Psoas muscle (tissue), 8 donors: ENCODE data around the gene OTUD3. TPM values are rescaled to one million over a fixed set of nuclear protein-coding genes. Genes with fewer than 3 reads are reported as not detected.

Experiments
- ATAC-seq, 4 donors: fragments of 200-7000 bp; cut with Tn5 transposase; one replicate each; pipeline ENCODE4 v1.9.1; 2020; ENCODE audit warnings: moderate library complexity in 3 of 4, mild to moderate bottlenecking in 2 of 4
- DNase-seq, 2 donors: peaks; one replicate each; pipeline ENCODE4 v3.0.0-alpha.2; 2020
- H3K27ac ChIP-seq: fragments of 200-600 bp; one replicate; pipeline ENCODE4 v1.8.0; 2022
- H3K27me3 ChIP-seq, 3 donors: fragments of 200-600 bp in 1 of 3; one replicate each; pipeline versions ENCODE4 v1.6.1 to v1.8.0; 2013 to 2022; ENCODE audit warnings: low read length in 2 of 3, mild to moderate bottlenecking in 2 of 3, moderate library complexity in 1 of 3; ENCODE audit not compliant: insufficient read depth in 3 of 3
- H3K36me3 ChIP-seq, 2 donors: fragments of 200-600 bp in 1 of 2; one replicate each; pipeline versions ENCODE4 v1.6.1 to v1.8.0; 2013 to 2022; ENCODE audit warnings: low read depth in 1 of 2, mild to moderate bottlenecking in 1 of 2, moderate library complexity in 1 of 2; ENCODE audit not compliant: insufficient read depth in 1 of 2
- H3K4me1 ChIP-seq: fragments of 200-600 bp; one replicate; pipeline ENCODE4 v1.8.0; 2022
- H3K4me3 ChIP-seq: fragments of 200-600 bp; one replicate; pipeline ENCODE4 v1.8.0; 2022; ENCODE audit warnings: mild to moderate bottlenecking
- H3K9me3 ChIP-seq: fragments of 200-600 bp; one replicate; pipeline ENCODE4 v1.8.0; 2022
- WGBS, 3 donors: extraction: QIAGEN DNeasy Blood & Tissue Kit; methylation state at CpG; one replicate each; pipeline versions ENCODE4 v1.1.6 to v1.1.7; 2013; 5-methylcytosine and 5-hydroxymethylcytosine counted together
- intact Hi-C, 2 donors: fragments of 100-400 bp; cut with DNase I; formaldehyde crosslinking; loops; one replicate each; pipeline versions ENCODE4 v1.11.0 to v1.14.2; 2022
- polyA plus RNA-seq, 3 donors: library from polyadenylated mRNA; stranded (reverse); fragments of 200-250 nt; gene quantifications; one replicate each; pipeline ENCODE4 v1.2.3, GENCODE V29; 2013
- total RNA-seq, 4 donors: library from RNA; stranded (reverse); fragmentation: NEBNext Ultra II Directional in 2 of 4; extraction: Animal tissue kit (Norgen Biotek cat#: 25700) in 2 of 4; gene quantifications; one replicate each; pipeline versions ENCODE4 v1.2.1 to v1.2.4, GENCODE V29; 2021 to 2023
- TF ChIP-seq, protein P1 (sequence below): fragments of 200-600 bp; IDR thresholded peaks from one replicate; pipeline ENCODE4 v1.8.0; 2022; ENCODE audit warnings: antibody characterized with exemption
- donor health status: healthy with polysubstance abuse.
- donor health status: DM: no; HTN: no; CAD: no; lungs with moderate emphysema.
- donor health status: Bipolar disorder and iron deficiency.
- donor health status: healthy.
- donor health status: DM: yes; HTN: yes; CAD: no.
- donor health status: DM: no; HTN: no; CAD: no.
- donor health status: DM: no; HTN: no; CAD: no.
- donor health status: DM: yes; HTN: yes; CAD: no.

The OTUD3 gene
- total and polyA plus RNA-seq, 7 donors = 2.3 to 7.6 (median 6.1) TPM

DNA sequence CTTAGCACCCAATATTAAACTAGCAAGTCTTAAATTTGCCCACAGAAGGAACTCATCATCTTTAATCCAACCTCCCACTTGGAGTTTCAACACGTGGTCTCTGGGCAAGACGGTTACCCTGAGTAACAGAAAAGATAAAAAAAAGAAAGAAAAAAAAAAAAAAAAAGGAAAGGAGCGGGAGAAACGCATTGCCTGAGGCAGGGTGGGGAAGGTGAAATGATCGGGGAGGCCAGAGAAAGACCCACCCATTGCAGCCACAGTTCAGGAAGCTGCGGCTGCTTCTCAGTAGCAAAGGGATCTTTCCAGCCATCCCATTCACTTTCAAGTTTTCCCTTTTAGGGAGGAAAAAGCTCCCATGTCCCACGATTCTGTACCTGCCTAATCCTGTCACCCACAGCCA is 32.0 kb upstream of the OTUD3 start:
- Histone ChIP-seq H3K4me1 (no peaks in the 10 kb centered on the region), H3K4me3 (no peak overlapping the region), H3K9me3 (no peaks in the 10 kb centered on the region), H3K27ac (no peak overlapping the region), H3K36me3 (no peaks in the 10 kb centered on the region), H3K27me3 (peaks cover 0 to 7% (median 0%) of the 10 kb centered on the region in 3 donors)
- WGBS, 3 donors = 50 to 59% (median 55%) methylated on average over 7 of the region's 7 CpGs
- no peak for DNase-seq
- TF ChIP-seq, protein P1, sequence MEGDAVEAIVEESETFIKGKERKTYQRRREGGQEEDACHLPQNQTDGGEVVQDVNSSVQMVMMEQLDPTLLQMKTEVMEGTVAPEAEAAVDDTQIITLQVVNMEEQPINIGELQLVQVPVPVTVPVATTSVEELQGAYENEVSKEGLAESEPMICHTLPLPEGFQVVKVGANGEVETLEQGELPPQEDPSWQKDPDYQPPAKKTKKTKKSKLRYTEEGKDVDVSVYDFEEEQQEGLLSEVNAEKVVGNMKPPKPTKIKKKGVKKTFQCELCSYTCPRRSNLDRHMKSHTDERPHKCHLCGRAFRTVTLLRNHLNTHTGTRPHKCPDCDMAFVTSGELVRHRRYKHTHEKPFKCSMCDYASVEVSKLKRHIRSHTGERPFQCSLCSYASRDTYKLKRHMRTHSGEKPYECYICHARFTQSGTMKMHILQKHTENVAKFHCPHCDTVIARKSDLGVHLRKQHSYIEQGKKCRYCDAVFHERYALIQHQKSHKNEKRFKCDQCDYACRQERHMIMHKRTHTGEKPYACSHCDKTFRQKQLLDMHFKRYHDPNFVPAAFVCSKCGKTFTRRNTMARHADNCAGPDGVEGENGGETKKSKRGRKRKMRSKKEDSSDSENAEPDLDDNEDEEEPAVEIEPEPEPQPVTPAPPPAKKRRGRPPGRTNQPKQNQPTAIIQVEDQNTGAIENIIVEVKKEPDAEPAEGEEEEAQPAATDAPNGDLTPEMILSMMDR = no peak
- ATAC-seq = no peak
- intact Hi-C loops = no loop called here

DNA sequence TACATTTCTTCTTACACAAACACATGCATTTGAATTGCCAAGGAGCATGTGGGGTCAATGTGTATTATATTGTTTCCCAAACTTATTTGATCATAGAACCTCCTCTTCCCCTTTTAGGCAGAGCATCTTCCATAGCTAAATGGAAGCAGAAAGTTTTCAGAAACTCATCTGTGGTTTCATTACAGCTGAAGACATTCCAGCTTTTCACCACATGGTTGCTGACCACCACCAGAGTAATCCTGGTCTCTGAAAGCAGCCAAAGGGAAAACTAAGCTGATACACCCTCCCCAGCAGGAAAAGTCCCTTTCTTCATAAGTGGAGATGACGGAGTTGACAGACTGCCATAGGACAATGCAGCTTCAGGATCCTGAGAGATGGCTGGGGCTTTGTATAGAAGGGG is 30.2 kb upstream of the OTUD3 start:
- intact Hi-C loops = no loop called here
- no peak overlapping the region for H3K27ac ChIP-seq
- TF ChIP-seq, protein P1 = no peak
- H3K36me3 ChIP-seq = no peaks in the 10 kb centered on the region
- no peaks in the 10 kb centered on the region for H3K4me1 ChIP-seq
- ATAC-seq = no peak
- H3K27me3 ChIP-seq = peaks cover 0 to 3% (median 0%) of the 10 kb centered on the region in 3 donors
- WGBS, 3 donors = 72 to 89% (median 73%) methylated on average over 1 of the region's 1 CpG
- no peak overlapping the region for H3K4me3 ChIP-seq
- DNase-seq = no peak
- no peaks in the 10 kb centered on the region for H3K9me3 ChIP-seq

DNA sequence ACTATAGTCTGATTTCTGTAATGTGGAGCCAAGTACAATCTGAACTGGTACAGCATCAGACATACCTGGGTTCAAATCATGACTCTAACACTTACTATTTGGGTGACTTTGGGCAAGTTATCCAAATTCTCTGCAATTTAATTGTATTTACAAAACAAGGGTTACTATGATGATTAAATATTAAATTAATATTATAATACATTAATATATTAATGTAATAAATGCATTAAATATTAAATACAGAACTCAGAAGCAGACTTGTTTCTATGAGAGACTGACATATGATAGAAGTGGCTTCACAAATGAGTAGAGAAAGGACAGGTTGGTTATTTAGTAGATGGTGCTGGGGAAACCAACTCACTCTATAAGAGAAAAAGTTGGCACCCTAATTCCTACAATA is 27.3 kb upstream of the OTUD3 start:
- Histone ChIP-seq H3K36me3 (no peaks in the 10 kb centered on the region), H3K27me3 (no peaks in the 10 kb centered on the region), H3K9me3 (no peaks in the 10 kb centered on the region), H3K4me1 (no peaks in the 10 kb centered on the region), H3K4me3 (no peak overlapping the region), H3K27ac (no peak overlapping the region)
- TF ChIP-seq, protein P1 = no peak
- ATAC-seq = no peak
- DNase-seq = no peak
- intact Hi-C loops = no loop called here

DNA sequence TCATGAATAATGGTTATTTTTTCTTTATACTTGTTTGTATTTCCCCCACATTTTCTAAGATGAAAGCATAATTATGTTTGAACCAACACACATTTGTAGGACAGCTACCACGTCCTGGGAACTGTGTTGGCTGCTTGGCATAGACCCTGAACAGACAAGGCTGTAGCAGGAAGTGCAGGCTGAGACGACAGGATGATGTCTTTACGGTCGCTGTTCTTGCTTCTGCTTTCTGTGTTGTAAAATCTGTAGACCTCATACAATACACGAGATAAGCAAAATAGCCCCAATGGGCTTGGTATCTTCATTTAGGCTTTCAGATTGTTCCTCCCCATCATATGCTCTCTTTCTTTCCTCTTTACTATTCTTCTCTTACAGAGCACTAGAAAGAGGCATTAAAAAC is 23.3 kb upstream of the OTUD3 start:
- no peak for ATAC-seq
- WGBS, 3 donors = 17 to 30% (median 25%) methylated on average over 5 of the region's 5 CpGs
- intact Hi-C loops = no loop called here
- no peak overlapping the region for H3K27ac ChIP-seq
- H3K9me3 ChIP-seq = peaks cover 5% of the 10 kb centered on the region
- no peaks in the 10 kb centered on the region for H3K4me1 ChIP-seq
- TF ChIP-seq, protein P1 = no peak
- no peaks in the 10 kb centered on the region for H3K27me3 ChIP-seq
- H3K36me3 ChIP-seq = no peaks in the 10 kb centered on the region
- no peak for DNase-seq
- H3K4me3 ChIP-seq = no peak overlapping the region

DNA sequence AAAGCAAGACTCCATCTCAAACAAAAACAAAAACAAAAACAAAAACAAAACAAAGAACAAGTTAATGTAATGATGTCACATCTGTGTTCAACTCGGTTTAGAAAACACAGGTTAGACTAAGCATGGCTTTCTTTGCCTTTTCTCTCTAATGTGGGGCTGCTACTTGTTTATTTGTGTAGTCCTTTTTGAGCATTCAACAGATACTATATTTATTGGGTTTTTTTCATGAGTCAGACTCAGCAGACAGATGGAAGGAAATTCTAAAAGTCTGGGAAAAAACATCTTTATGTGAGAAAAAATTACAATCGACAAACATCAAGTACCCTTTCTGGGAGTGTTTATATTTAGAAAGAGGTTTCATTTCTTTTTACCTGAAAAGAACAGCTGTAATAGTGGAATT is 22.3 kb upstream of the OTUD3 start:
- WGBS, 3 donors = 74 to 80% (median 76%) methylated on average over 2 of the region's 2 CpGs
- ATAC-seq = no peak
- intact Hi-C loops = loop anchor here in 1 of 2 donors (10.0 kb wide), 1 partner anchor 135 kb away; no protein-coding TSS in a partner anchor
- TF ChIP-seq, protein P1 = no peak
- H3K4me3 ChIP-seq = no peak overlapping the region
- H3K27me3 ChIP-seq = no peaks in the 10 kb centered on the region
- H3K4me1 ChIP-seq = no peaks in the 10 kb centered on the region
- no peak for DNase-seq
- H3K27ac ChIP-seq = no peak overlapping the region
- no peaks in the 10 kb centered on the region for H3K36me3 ChIP-seq
- H3K9me3 ChIP-seq = peaks cover 5% of the 10 kb centered on the region
